ENCODE data around the gene CDK2AP2. TPM values are rescaled to one million over a fixed set of nuclear protein-coding genes. Genes with fewer than 3 reads are reported as not detected.
A peak's percentile ranks its signal among the peaks of the same experiment; 100 is the strongest.

CDK2AP2 gene
- total RNA-seq, 4 donors from 2014 or later, result 16.7 to 44.6 (median 30.9) TPM

DNA sequence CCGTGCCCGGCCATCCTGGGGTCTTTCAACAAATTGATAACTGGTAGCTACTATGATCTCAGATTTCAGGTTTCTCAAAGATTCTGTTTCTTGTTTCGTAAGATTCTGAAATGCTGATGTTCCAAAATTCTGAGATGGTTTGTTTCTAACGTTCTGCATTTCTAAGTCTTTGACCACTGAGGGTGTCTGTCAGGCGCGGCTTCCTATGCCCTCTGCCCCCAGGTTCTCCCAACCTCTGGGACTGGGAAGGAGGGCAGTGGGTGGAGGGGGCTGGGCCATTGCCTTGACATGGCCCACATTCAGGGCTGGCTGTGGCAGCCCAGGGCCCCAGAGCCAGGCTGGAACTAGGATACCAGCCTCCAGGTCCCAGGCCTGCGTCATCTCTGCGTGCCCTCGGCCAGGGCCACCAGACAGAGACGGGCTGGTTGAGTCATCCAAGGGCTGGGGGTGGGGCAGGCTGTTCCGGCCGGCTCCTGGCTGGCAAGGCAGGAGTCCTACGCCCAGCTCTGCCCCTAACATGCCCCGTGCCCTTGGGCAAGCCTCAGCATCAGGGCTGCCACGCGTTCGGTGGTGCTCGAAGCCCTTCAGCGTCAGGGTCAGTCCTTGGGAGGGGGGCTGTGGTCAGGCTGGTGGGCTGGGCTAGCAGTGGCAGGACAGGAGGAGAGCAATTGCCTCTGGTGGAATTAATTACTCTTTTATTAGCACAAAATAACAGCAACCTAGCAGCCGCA, 44.1 kb downstream of the CDK2AP2 start:
- no peaks in the 10 kb centered on the region for H3K27me3 ChIP-seq
- H3K27ac ChIP-seq, result peak overlapping the region; percentile 86
- peaks cover 54% of the 10 kb centered on the region for H3K4me1 ChIP-seq
- H3K36me3 ChIP-seq, result no peaks in the 10 kb centered on the region
- H3K9me3 ChIP-seq, result no peaks in the 10 kb centered on the region
- peak; percentile 87 to 91 for DNase-seq (ENCODE audit: low spot score in 2 of 2)
- TF ChIP-seq POLR2AphosphoS5 (IDR thresholded peaks at IDR 0.05) (peak; percentile 33 to 70 (median 64)), EP300 (IDR thresholded peaks at IDR 0.05) (no peak), POLR2A (IDR thresholded peaks at IDR 0.05) (no peak)
- TF ChIP-seq, protein P1, sequence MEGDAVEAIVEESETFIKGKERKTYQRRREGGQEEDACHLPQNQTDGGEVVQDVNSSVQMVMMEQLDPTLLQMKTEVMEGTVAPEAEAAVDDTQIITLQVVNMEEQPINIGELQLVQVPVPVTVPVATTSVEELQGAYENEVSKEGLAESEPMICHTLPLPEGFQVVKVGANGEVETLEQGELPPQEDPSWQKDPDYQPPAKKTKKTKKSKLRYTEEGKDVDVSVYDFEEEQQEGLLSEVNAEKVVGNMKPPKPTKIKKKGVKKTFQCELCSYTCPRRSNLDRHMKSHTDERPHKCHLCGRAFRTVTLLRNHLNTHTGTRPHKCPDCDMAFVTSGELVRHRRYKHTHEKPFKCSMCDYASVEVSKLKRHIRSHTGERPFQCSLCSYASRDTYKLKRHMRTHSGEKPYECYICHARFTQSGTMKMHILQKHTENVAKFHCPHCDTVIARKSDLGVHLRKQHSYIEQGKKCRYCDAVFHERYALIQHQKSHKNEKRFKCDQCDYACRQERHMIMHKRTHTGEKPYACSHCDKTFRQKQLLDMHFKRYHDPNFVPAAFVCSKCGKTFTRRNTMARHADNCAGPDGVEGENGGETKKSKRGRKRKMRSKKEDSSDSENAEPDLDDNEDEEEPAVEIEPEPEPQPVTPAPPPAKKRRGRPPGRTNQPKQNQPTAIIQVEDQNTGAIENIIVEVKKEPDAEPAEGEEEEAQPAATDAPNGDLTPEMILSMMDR (IDR thresholded peaks at IDR 0.05), result no peak
- 47% methylated on average over 18 of the region's 20 CpGs for WGBS
- H3K4me3 ChIP-seq, result peak overlapping the region; percentile 46

DNA sequence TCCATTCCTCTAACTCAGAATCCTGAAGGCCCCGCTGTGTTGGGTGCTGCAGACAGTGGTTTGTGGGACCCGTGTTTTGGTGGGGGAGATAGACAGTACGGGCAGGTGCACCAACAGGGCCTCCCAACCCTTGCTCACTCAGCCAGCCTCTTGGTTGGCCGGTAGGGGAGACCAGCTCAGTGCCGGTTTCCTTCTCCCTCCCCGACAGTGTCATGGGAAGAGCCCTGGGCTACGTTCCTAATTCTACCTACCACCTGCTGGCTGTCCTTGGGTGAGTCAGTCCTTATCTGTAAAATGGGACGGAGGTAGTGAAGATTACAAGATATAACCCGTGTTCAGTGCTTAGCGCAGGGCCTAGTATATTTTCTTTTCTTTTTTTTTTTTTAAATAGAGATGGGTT, 44.8 kb downstream of the CDK2AP2 start:
- Histone ChIP-seq H3K36me3 (no peaks in the 10 kb centered on the region), H3K9me3 (no peaks in the 10 kb centered on the region), H3K27ac (no peak overlapping the region), H3K4me1 (peaks cover 49% of the 10 kb centered on the region), H3K27me3 (no peaks in the 10 kb centered on the region), H3K4me3 (no peak overlapping the region)
- TF ChIP-seq POLR2AphosphoS5 (IDR thresholded peaks at IDR 0.05), result no peak
- no peak for TF ChIP-seq POLR2A (IDR thresholded peaks at IDR 0.05)
- TF ChIP-seq EP300 (IDR thresholded peaks at IDR 0.05), result no peak
- TF ChIP-seq, protein P1 (IDR thresholded peaks at IDR 0.05), result no peak
- 84% methylated on average over 10 of the region's 10 CpGs for WGBS
- DNase-seq (ENCODE audit: low spot score in 2 of 2), result no peak

DNA sequence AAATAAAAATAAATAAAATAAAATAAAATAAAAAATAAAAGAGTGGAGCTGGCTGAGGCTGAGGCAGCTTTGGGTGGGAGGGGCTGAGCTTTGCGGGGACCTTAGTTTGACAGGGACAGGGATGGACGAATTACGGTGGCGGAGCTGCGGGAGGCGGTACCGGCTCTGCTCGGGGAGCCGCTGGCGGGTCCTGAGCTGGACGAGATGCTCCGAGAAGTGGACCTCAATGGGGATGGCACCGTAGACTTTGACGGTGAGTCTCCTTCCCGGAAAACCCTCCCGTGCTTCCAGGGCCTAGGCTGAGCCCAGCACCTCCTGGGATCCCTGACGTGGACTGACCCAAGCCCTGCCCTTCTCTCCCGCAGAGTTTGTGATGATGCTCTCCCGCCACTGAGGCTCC, 49.7 kb downstream of the CDK2AP2 start:
- WGBS, result 90% methylated on average over 13 of the region's 19 CpGs
- DNase-seq (ENCODE audit: low spot score in 2 of 2), result no peak
- TF ChIP-seq EP300 (IDR thresholded peaks at IDR 0.05), result no peak
- TF ChIP-seq POLR2AphosphoS5 (IDR thresholded peaks at IDR 0.05), result no peak
- TF ChIP-seq POLR2A (IDR thresholded peaks at IDR 0.05), result no peak
- TF ChIP-seq, protein P1 (IDR thresholded peaks at IDR 0.05), result no peak

DNA sequence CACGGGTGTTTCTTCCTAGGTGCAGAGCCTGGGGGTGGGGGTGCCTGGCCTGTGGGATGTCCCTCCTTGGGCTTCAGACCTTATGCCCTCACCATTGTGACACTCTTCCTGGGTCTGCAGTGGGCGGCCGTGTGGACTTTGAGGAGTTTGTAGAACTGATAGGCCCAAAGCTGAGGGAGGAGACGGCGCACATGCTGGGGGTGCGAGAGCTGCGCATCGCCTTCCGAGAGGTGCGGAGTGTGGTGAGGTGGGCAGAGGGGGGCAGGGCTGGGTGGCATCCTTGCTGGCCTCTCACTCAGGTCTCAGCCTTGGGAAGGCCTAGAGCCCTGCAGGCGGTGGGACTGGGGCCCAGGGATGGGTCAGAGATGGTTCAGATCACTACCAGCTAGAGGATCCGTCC, 50.5 kb downstream of the CDK2AP2 start:
- Histone ChIP-seq H3K4me1 (no peaks in the 10 kb centered on the region), H3K4me3 (no peak overlapping the region), H3K27ac (no peak overlapping the region), H3K36me3 (no peaks in the 10 kb centered on the region), H3K27me3 (no peaks in the 10 kb centered on the region), H3K9me3 (no peaks in the 10 kb centered on the region)
- 97% methylated on average over 9 of the region's 12 CpGs for WGBS
- TF ChIP-seq, protein P1 (IDR thresholded peaks at IDR 0.05), result no peak
- TF ChIP-seq POLR2A (IDR thresholded peaks at IDR 0.05), result no peak
- TF ChIP-seq EP300 (IDR thresholded peaks at IDR 0.05), result no peak
- no peak for TF ChIP-seq POLR2AphosphoS5 (IDR thresholded peaks at IDR 0.05)
- DNase-seq (ENCODE audit: low spot score in 2 of 2), result no peak

More for the DNA sequence above, 49.7 kb downstream of the CDK2AP2 start:
- no peaks in the 10 kb centered on the region for H3K9me3 ChIP-seq
- H3K4me3 ChIP-seq, result no peak overlapping the region
- no peak overlapping the region for H3K27ac ChIP-seq
- H3K4me1 ChIP-seq, result peaks cover 5% of the 10 kb centered on the region
- no peaks in the 10 kb centered on the region for H3K36me3 ChIP-seq
- no peaks in the 10 kb centered on the region for H3K27me3 ChIP-seq

Other genes with a start within 250 kb of the CDK2AP2 start
- gene GRK2, start 241.7 kb downstream of the CDK2AP2 start, total RNA-seq, result 100 to 1,000 TPM in 2 of 4 donors, 10 to 100 TPM in 2; 84.3 to 157 (median 105) TPM
- gene ANKRD13D, start 218.9 kb downstream of the CDK2AP2 start, total RNA-seq, result 100 to 1,000 TPM in 1 of 4 donors, 10 to 100 TPM in 3; 55.7 to 154 (median 77.2) TPM
- gene SSH3, start 204.6 kb downstream of the CDK2AP2 start, total RNA-seq, result 100 to 1,000 TPM in 1 of 4 donors, 10 to 100 TPM in 3; 49.4 to 107 (median 63.9) TPM
- gene POLD4, start 154.6 kb downstream of the CDK2AP2 start, total RNA-seq, result 10 to 100 TPM; 54.5 to 75.7 (median 65.0) TPM
- gene CLCF1, start 134.6 kb downstream of the CDK2AP2 start, total RNA-seq, result 1 to 10 TPM; 2.7 to 5.5 (median 4.0) TPM
- 10 to 100 TPM; 24.1 to 86.9 (median 28.5) TPM for gene RAD9A, start 116.2 kb downstream of the CDK2AP2 start, total RNA-seq
- 100 to 1,000 TPM in 3 of 4 donors, 10 to 100 TPM in 1; 75.6 to 158 (median 121) TPM for gene PPP1CA, start 106.3 kb downstream of the CDK2AP2 start, total RNA-seq
- under 1 TPM; 0.26 to 0.64 (median 0.52) TPM for gene TBC1D10C, start 104.1 kb downstream of the CDK2AP2 start, total RNA-seq
- gene CARNS1, start 92.5 kb downstream of the CDK2AP2 start, total RNA-seq, result under 1 TPM; 0.21 to 0.94 (median 0.74) TPM
- gene RPS6KB2, start 79.7 kb downstream of the CDK2AP2 start, total RNA-seq, result 100 to 1,000 TPM; 147 to 193 (median 158) TPM
- 1 to 10 TPM in 2 of 4 donors, under 1 TPM in 2; 0.59 to 4.3 (median 2.0) TPM for gene PTPRCAP, start 70.5 kb downstream of the CDK2AP2 start, total RNA-seq
- gene CORO1B, start 64.7 kb downstream of the CDK2AP2 start, total RNA-seq, result 10 to 100 TPM; 46.7 to 64.2 (median 47.1) TPM
- gene GPR152, start 55.4 kb downstream of the CDK2AP2 start, total RNA-seq, result under 1 TPM in 1 of 4 donors, not detected in 3; 0.34 TPM
- 1 to 10 TPM in 1 of 4 donors, under 1 TPM in 2, not detected in 1; 0.38 to 2.5 (median 0.72) TPM for gene CABP4, start 52.8 kb downstream of the CDK2AP2 start, total RNA-seq
- 100 to 1,000 TPM; 131 to 376 (median 207) TPM for gene TMEM134, start 38.9 kb downstream of the CDK2AP2 start, total RNA-seq
- 10 to 100 TPM; 30.5 to 58.4 (median 42.2) TPM for gene AIP, start 25.1 kb downstream of the CDK2AP2 start, total RNA-seq
- 10 to 100 TPM; 12.4 to 25.7 (median 19.7) TPM for gene PITPNM1, start 2.8 kb downstream of the CDK2AP2 start, total RNA-seq
- not detected for gene CABP2, start 15.3 kb upstream of the CDK2AP2 start, total RNA-seq
- 1,000 to 10,000 TPM in 3 of 4 donors, 100 to 1,000 TPM in 1; 564 to 1,559 (median 1,256) TPM for gene GSTP1, start 75.7 kb upstream of the CDK2AP2 start, total RNA-seq
- gene NDUFV1, start 98.8 kb upstream of the CDK2AP2 start, total RNA-seq, result 100 to 1,000 TPM; 200 to 361 (median 275) TPM
- 10 to 100 TPM; 33.9 to 48.8 (median 46.3) TPM for gene NUDT8, start 121.8 kb upstream of the CDK2AP2 start, total RNA-seq
- not detected for gene TBX10, start 131.6 kb upstream of the CDK2AP2 start, total RNA-seq
- gene ACY3, start 142.6 kb upstream of the CDK2AP2 start, total RNA-seq, result not detected
- gene ALDH3B2, start 166.5 kb upstream of the CDK2AP2 start, total RNA-seq, result 100 to 1,000 TPM in 2 of 4 donors, 10 to 100 TPM in 2; 90.0 to 176 (median 105) TPM

All from suprapubic skin (tissue), 4 donors.